ENCODE results near the gene DEXI. TPM values are rescaled to one million over a fixed set of nuclear protein-coding genes. Genes with fewer than 3 reads are reported as not detected.

Gene DEXI
- total and polyA plus RNA-seq, 2 of the 13 experiments (the other 11 are each of a cell fraction or from before 2014, with no cell fraction given), result 51.5 to 70.4 TPM

GRCh38 chr16:10923146-10923649, 19.1 kb downstream of the DEXI start (continued):
- TF ChIP-seq, protein P1, sequence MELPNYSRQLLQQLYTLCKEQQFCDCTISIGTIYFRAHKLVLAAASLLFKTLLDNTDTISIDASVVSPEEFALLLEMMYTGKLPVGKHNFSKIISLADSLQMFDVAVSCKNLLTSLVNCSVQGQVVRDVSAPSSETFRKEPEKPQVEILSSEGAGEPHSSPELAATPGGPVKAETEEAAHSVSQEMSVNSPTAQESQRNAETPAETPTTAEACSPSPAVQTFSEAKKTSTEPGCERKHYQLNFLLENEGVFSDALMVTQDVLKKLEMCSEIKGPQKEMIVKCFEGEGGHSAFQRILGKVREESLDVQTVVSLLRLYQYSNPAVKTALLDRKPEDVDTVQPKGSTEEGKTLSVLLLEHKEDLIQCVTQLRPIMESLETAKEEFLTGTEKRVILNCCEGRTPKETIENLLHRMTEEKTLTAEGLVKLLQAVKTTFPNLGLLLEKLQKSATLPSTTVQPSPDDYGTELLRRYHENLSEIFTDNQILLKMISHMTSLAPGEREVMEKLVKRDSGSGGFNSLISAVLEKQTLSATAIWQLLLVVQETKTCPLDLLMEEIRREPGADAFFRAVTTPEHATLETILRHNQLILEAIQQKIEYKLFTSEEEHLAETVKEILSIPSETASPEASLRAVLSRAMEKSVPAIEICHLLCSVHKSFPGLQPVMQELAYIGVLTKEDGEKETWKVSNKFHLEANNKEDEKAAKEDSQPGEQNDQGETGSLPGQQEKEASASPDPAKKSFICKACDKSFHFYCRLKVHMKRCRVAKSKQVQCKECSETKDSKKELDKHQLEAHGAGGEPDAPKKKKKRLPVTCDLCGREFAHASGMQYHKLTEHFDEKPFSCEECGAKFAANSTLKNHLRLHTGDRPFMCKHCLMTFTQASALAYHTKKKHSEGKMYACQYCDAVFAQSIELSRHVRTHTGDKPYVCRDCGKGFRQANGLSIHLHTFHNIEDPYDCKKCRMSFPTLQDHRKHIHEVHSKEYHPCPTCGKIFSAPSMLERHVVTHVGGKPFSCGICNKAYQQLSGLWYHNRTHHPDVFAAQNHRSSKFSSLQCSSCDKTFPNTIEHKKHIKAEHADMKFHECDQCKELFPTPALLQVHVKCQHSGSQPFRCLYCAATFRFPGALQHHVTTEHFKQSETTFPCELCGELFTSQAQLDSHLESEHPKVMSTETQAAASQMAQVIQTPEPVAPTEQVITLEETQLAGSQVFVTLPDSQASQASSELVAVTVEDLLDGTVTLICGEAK (IDR thresholded peaks at IDR 0.05), result no peak
- TF ChIP-seq, protein P1 (CRISPR knock-in tag; IDR thresholded peaks at IDR 0.05), result no peak
- TF ChIP-seq YEATS4 (CRISPR knock-in tag; IDR thresholded peaks at IDR 0.05; ENCODE audit: borderline replicate concordance) (no peak), ZBTB7B (CRISPR knock-in tag; IDR thresholded peaks at IDR 0.05) (peak; percentile 77; the same call in 1 of the 2 replicates), PCBP1 (IDR thresholded peaks at IDR 0.05; ENCODE audit: borderline replicate concordance, low read depth, low read length) (0 out of 2 replicates have a peak, but pooled peaks have one; percentile 36), EEA1 (CRISPR knock-in tag; IDR thresholded peaks at IDR 0.05; ENCODE audit: borderline replicate concordance) (no peak), KDM6A (CRISPR knock-in tag; IDR thresholded peaks at IDR 0.05; ENCODE audit: low read depth) (no peak), ZNF225 (CRISPR knock-in tag; IDR thresholded peaks at IDR 0.05) (no peak)
- TF ChIP-seq, protein P2, sequence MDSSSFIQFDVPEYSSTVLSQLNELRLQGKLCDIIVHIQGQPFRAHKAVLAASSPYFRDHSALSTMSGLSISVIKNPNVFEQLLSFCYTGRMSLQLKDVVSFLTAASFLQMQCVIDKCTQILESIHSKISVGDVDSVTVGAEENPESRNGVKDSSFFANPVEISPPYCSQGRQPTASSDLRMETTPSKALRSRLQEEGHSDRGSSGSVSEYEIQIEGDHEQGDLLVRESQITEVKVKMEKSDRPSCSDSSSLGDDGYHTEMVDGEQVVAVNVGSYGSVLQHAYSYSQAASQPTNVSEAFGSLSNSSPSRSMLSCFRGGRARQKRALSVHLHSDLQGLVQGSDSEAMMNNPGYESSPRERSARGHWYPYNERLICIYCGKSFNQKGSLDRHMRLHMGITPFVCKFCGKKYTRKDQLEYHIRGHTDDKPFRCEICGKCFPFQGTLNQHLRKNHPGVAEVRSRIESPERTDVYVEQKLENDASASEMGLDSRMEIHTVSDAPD (CRISPR knock-in tag; IDR thresholded peaks at IDR 0.05), result 0 out of 2 replicates have a peak, but pooled peaks have one; percentile 4
- TF ChIP-seq, protein P3, sequence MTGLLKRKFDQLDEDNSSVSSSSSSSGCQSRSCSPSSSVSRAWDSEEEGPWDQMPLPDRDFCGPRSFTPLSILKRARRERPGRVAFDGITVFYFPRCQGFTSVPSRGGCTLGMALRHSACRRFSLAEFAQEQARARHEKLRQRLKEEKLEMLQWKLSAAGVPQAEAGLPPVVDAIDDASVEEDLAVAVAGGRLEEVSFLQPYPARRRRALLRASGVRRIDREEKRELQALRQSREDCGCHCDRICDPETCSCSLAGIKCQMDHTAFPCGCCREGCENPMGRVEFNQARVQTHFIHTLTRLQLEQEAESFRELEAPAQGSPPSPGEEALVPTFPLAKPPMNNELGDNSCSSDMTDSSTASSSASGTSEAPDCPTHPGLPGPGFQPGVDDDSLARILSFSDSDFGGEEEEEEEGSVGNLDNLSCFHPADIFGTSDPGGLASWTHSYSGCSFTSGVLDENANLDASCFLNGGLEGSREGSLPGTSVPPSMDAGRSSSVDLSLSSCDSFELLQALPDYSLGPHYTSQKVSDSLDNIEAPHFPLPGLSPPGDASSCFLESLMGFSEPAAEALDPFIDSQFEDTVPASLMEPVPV (CRISPR knock-in tag; IDR thresholded peaks at IDR 0.05), result peak; percentile 61; the same call in 1 of the 2 replicates
